ENCODE results near the gene MED25. TPM values are rescaled to one million over a fixed set of nuclear protein-coding genes. Genes with fewer than 3 reads are reported as not detected.

MED25 gene
- total and polyA plus RNA-seq, 2 of the 4 experiments (the other 2 are of a cell fraction) = 4.7 to 38.5 TPM

DNA sequence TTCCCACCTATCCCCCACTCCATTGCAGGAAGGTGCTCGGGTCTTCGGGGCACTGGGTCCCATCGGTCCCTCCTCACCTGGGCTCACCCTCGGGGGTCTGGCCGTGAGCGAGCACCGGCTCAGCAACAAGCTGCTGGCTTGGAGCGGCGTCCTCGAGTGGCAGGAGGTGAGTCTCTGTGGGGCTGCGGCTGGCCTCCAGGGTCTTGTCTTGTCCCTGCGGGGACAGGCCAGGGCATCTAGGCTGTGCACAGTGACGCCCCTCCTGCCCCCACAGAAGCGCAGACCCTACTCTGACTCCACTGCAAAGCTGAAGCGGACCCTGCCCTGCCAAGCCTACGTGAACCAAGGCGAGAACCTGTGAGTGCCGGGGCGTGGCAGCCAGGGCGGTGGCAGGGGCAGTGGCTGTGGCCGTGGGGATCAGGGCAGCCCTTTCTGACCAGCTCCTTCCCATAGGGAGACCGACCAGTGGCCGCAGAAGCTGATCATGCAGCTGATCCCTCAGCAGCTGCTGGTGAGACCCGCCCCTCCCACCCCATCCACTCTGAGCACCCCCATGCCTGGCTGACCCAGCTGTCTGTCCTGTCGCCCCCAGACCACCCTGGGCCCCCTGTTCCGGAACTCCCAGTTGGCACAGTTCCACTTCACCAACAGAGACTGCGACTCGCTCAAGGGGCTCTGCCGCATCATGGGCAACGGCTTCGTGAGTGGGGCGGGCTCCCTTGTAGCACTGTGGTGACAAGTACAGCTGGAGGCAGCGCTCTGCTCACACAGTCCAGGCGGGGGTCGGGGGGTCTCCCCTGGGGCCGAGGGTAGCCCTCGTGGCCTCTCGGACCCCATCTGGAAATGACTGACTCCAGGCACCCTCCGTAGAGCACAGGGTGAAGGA, 36.5 kb downstream of the MED25 start:
- Histone ChIP-seq H3K9ac (ENCODE audit: low read depth, low read length) (no peak overlapping the region), H2BK20ac (ENCODE audit: low read depth, low read length) (no peak overlapping the region), H3K27me3 (ENCODE audit: control insufficient read depth, insufficient read depth, low read length) (no peaks in the 10 kb centered on the region), H4K5ac (ENCODE audit: low read depth, low read length) (no peak overlapping the region), H4K20me1 (ENCODE audit: insufficient read depth, low read length) (peaks cover 72% of the 10 kb centered on the region), H2AK9ac (replicated peaks; ENCODE audit: low read depth, low read length, poor library complexity) (no peak overlapping the region), H3K4me3 (ENCODE audit: insufficient read depth, low read depth, low read length) (no peak overlapping the region), H2BK5ac (ENCODE audit: low read depth, low read length, poor library complexity, severe bottlenecking) (no peak overlapping the region), H3K4me1 (ENCODE audit: control insufficient read depth, insufficient read depth, low read length) (peaks cover 19% of the 10 kb centered on the region), H4K8ac (ENCODE audit: low read depth in 2 of 2, low read length in 2 of 2) (no peak overlapping the region), H3K79me1 (ENCODE audit: low read depth in 1 of 2, low read length in 2 of 2) (peaks cover 10 to 73% of the 10 kb centered on the region in 2 experiments), H4K91ac (ENCODE audit: insufficient read depth, low read depth, low read length) (no peak overlapping the region), H3K9me3 (ENCODE audit: control insufficient read depth, insufficient read depth, low read length) (no peaks in the 10 kb centered on the region), H3K27ac (ENCODE audit: insufficient read depth, low read length) (no peak overlapping the region), H3K9me1 (ENCODE audit: insufficient read depth, low read length) (peaks cover 10% of the 10 kb centered on the region), H3K4ac (ENCODE audit: low read depth, low read length) (no peak overlapping the region), H3K23ac (ENCODE audit: low read depth, low read length) (no peak overlapping the region), H3K4me2 (ENCODE audit: low read depth, low read length) (no peak overlapping the region), H2AK5ac (ENCODE audit: low read depth, low read length) (no peak overlapping the region), H3K18ac (ENCODE audit: low read depth, low read length) (no peak overlapping the region), H3K36me3 (ENCODE audit: control insufficient read depth, insufficient read depth, low read length) (peaks cover 52% of the 10 kb centered on the region), H2AFZ (replicated peaks; ENCODE audit: low read length, poor library complexity) (no peak overlapping the region), H2BK120ac (ENCODE audit: low read depth, low read length) (no peak overlapping the region), H3K14ac (replicated peaks; ENCODE audit: low read depth, low read length) (no peak overlapping the region), H3K56ac (ENCODE audit: extremely low read depth, insufficient read depth, low read length) (no peak overlapping the region), H2BK15ac (ENCODE audit: low read depth, low read length) (no peak overlapping the region)
- intact Hi-C loops (cut with micrococcal nuclease) = no loop called here
- in situ Hi-C loops (cut with MboI; ENCODE audit: low sequenced_read_pairs) = loop anchor here (10.0 kb wide), 1 partner anchor 170 kb away; the partner anchor contains the start of gene ADM5
- ATAC-seq (ENCODE audit: low read depth) = no peak
- no peak for DNase-seq
- ChIA-PET POLR2A (ENCODE audit: unreplicated experiment) (interaction anchor here (0.5 kb wide), 1 partner anchor 36 kb away, joined by 5 read pairs; no protein-coding TSS in a partner anchor), CTCF (no interaction called here)
- WGBS, 2 experiments (ENCODE audit: extremely low coverage in 2 of 2, insufficient read length in 1 of 2) = 95% methylated on average over 24 of the region's 39 CpGs; no CpG with 5 or more reads in 1 of the 2 experiments
- BruUV-seq (replicated peaks) = no TSS peak
- dilution Hi-C loops (cut with HindIII; ENCODE audit: low sequenced_read_pairs, unreplicated experiment) = no loop called here
- TF ChIP-seq, protein P1, sequence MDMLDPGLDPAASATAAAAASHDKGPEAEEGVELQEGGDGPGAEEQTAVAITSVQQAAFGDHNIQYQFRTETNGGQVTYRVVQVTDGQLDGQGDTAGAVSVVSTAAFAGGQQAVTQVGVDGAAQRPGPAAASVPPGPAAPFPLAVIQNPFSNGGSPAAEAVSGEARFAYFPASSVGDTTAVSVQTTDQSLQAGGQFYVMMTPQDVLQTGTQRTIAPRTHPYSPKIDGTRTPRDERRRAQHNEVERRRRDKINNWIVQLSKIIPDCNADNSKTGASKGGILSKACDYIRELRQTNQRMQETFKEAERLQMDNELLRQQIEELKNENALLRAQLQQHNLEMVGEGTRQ (IDR thresholded peaks at IDR 0.05; ENCODE audit: low read depth, low read length) = no peak
- TF ChIP-seq MAZ (IDR thresholded peaks at IDR 0.05; ENCODE audit: borderline replicate concordance, low read depth, low read length) (no peak), MAFK (IDR thresholded peaks at IDR 0.05; ENCODE audit: low read depth, low read length) (no peak)

All from IMR-90 (cell line).